GM23248 (cell line): Measurements from ENCODE around the gene INPP5A. TPM values are rescaled to one million over a fixed set of nuclear protein-coding genes. Genes with fewer than 3 reads are reported as not detected.
A peak's percentile ranks its signal among the peaks of the same experiment; 100 is the strongest.

Experiments used
- DNase-seq: peaks from one replicate; pipeline ENCODE4 v3.0.0-alpha.2; 2015
- H2AFZ ChIP-seq: fragments of 200-600 bp; sonication (generic); 2 replicates; pipeline ENCODE4 v1.6.1; 2016; ENCODE audit warnings: antibody characterized with exemption
- H3F3A ChIP-seq: fragments of 200-600 bp; sonication (generic); 2 replicates; pipeline ENCODE4 v1.6.1; 2016; ENCODE audit warnings: mild to moderate bottlenecking, antibody characterized with exemption, mixed run types; ENCODE audit not compliant: insufficient read depth
- H3K27ac ChIP-seq: fragments of 200-600 bp; sonication (generic); 2 replicates; pipeline ENCODE4 v1.5.1; 2016; ENCODE audit warnings: mild to moderate bottlenecking
- H3K27me3 ChIP-seq: fragments of 200-600 bp; sonication (generic); replicated peaks from 2 replicates; pipeline ENCODE4 v1.6.1; 2016; ENCODE audit warnings: mild to moderate bottlenecking; ENCODE audit not compliant: insufficient read depth
- H3K36me3 ChIP-seq: fragments of 200-600 bp; sonication (generic); 2 replicates; pipeline ENCODE4 v1.6.1; 2016; ENCODE audit warnings: low read depth, mild to moderate bottlenecking
- H3K4me1 ChIP-seq: fragments of 200-600 bp; sonication (generic); 2 replicates; pipeline ENCODE4 v1.6.1; 2016; ENCODE audit warnings: mild to moderate bottlenecking; ENCODE audit not compliant: insufficient read depth
- H3K4me2 ChIP-seq: fragments of 200-600 bp; sonication (generic); one replicate; pipeline ENCODE4 v1.6.1; 2016; ENCODE audit warnings: mild to moderate bottlenecking; ENCODE audit not compliant: unreplicated experiment
- H3K4me3 ChIP-seq: fragments of 200-600 bp; sonication (generic); 2 replicates; pipeline ENCODE4 v1.5.1; 2016; ENCODE audit warnings: mild to moderate bottlenecking
- H3K79me2 ChIP-seq: fragments of 200-600 bp; sonication (generic); 2 replicates; pipeline ENCODE4 v1.6.1; 2016; ENCODE audit warnings: mild to moderate bottlenecking; ENCODE audit not compliant: insufficient read depth
- H3K9ac ChIP-seq: fragments of 200-600 bp; sonication (generic); 2 replicates; pipeline ENCODE4 v1.6.1; 2016; ENCODE audit warnings: mild to moderate bottlenecking
- H3K9me2 ChIP-seq: fragments of 200-600 bp; sonication (generic); 2 replicates; pipeline ENCODE4 v1.6.1; 2016; ENCODE audit warnings: mixed run types, mild to moderate bottlenecking, moderate library complexity; ENCODE audit not compliant: insufficient read depth
- H3K9me3 ChIP-seq: fragments of 200-600 bp; sonication (generic); one replicate; pipeline ENCODE4 v1.6.1; 2017; ENCODE audit warnings: low read depth
- H4K20me1 ChIP-seq: fragments of 200-600 bp; sonication (generic); 2 replicates; pipeline ENCODE4 v1.6.0; 2016; ENCODE audit not compliant: insufficient read depth
- EZH2 ChIP-seq: fragments of 200-600 bp; sonication (generic); IDR thresholded peaks from 2 replicates; pipeline ENCODE4 v1.6.1; 2018; ENCODE audit warnings: antibody characterized with exemption, mild to moderate bottlenecking; ENCODE audit not compliant: insufficient read depth, poor library complexity, severe bottlenecking
- EZH2phosphoT487 ChIP-seq: fragments of 200-600 bp; sonication (generic); IDR thresholded peaks from 2 replicates; pipeline ENCODE4 v1.6.1; 2018; ENCODE audit warnings: antibody characterized with exemption, moderate library complexity, mild to moderate bottlenecking, low read depth; ENCODE audit not compliant: insufficient read depth
- WGBS, 2 experiments: methylation state at CpG; one replicate each; pipeline ENCODE4 v1.1.6; 2015 to 2017; ENCODE audit warnings: low lambda C conversion rate in 2 of 2, low coverage in 1 of 2; ENCODE audit errors: missing lambda C conversion rate in 2 of 2; 5-methylcytosine and 5-hydroxymethylcytosine counted together
- in situ Hi-C: fragments of 300-500 bp; cut with MboI; formaldehyde crosslinking; loops from 2 replicates; pipeline ENCODE4 v1.15.0; 2020
- polyA plus RNA-seq: library from polyadenylated mRNA; unstranded; fragments of >200 nt; fragmentation: Nextera tagmentation; extraction: Ambion mirVana; gene quantifications from 2 replicates; pipeline ENCODE4 v1.2.1, GENCODE V29; 2016
- total RNA-seq: library from RNA; depleted of rRNA; stranded (reverse); fragments of >200 nt; shearing (Covaris generic); gene quantifications from 2 replicates; pipeline ENCODE4 v1.2.3, GENCODE V29; 2014

INPP5A gene
- total and polyA plus RNA-seq, 2 experiments from 2014 or later: 2.3 to 35.2 TPM

DNA sequence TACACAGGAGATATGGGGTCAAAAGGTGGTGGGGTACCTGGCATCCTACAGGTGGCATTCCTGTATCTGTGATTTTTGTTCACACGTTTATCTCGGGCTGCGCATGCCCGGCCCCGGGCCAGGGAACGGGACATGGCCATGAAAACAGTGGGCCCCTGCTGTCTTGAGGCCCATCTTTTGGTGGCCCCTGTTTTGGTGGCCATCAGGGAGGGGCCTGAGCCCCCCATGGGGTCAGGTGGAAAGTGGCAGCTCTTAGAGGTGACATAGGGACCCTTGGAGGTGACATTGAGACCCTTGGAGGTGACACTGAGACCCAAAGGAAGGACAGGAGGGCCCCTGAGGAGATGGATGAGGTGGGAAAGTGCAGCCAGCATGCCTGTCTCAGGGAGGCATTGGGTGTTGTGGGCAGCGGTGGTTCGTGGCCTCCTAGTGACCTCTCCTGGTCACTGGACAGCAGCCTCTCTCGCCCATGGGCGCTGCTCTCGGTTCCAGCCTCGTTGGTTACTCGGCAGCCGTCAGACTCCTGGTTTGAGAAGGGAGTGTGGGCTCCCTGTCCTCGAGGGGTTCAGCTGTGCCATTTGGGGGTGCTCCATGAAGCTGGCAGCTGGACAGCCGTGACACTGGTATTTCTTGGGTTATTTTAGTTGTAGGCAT, 39.9 kb downstream of the INPP5A start:
- DNase-seq: peak; percentile 13
- peaks cover 3% of the 10 kb centered on the region; the same call in 1 of the 2 replicates for H3F3A ChIP-seq
- H3K4me2 ChIP-seq: no peak overlapping the region
- peaks cover 2% of the 10 kb centered on the region; the same call in 1 of the 2 replicates for H3K4me1 ChIP-seq
- in situ Hi-C loops: no loop called here
- no peak overlapping the region for H3K9ac ChIP-seq
- no peaks in the 10 kb centered on the region for H3K36me3 ChIP-seq
- no peaks in the 10 kb centered on the region for H4K20me1 ChIP-seq
- no peaks in the 10 kb centered on the region for H3K9me3 ChIP-seq
- WGBS, 2 experiments: 91 to 92% methylated on average over 16 of the region's 16 CpGs
- H3K27ac ChIP-seq: no peak overlapping the region
- no peaks in the 10 kb centered on the region for H3K9me2 ChIP-seq
- H2AFZ ChIP-seq: no peak overlapping the region
- TF ChIP-seq EZH2phosphoT487 (no peak), EZH2 (no peak)
- no peaks in the 10 kb centered on the region for H3K27me3 ChIP-seq
- H3K79me2 ChIP-seq: peaks cover 69% of the 10 kb centered on the region
- no peak overlapping the region for H3K4me3 ChIP-seq

GRCh38 chr10:132578287-132578951, 40.8 kb downstream of the INPP5A start:
- H2AFZ ChIP-seq: no peak overlapping the region
- H4K20me1 ChIP-seq: peaks cover 3% of the 10 kb centered on the region
- peaks cover 69% of the 10 kb centered on the region for H3K79me2 ChIP-seq
- H3K36me3 ChIP-seq: no peaks in the 10 kb centered on the region
- H3K9ac ChIP-seq: no peak overlapping the region
- no peak for DNase-seq
- H3K9me2 ChIP-seq: no peaks in the 10 kb centered on the region
- no peak overlapping the region for H3K4me2 ChIP-seq
- in situ Hi-C loops: no loop called here
- TF ChIP-seq EZH2 (no peak), EZH2phosphoT487 (no peak)
- H3K27ac ChIP-seq: no peak overlapping the region
- no peaks in the 10 kb centered on the region for H3K9me3 ChIP-seq
- no peaks in the 10 kb centered on the region for H3K27me3 ChIP-seq
- no peaks in the 10 kb centered on the region for H3F3A ChIP-seq
- no peaks in the 10 kb centered on the region for H3K4me1 ChIP-seq
- 86 to 87% methylated on average over 14 to 19 of the region's 19 CpGs for WGBS, 2 experiments
- no peak overlapping the region for H3K4me3 ChIP-seq

- in situ Hi-C loops: no loop called here
- H3F3A ChIP-seq: no peaks in the 10 kb centered on the region
- H3K36me3 ChIP-seq: no peaks in the 10 kb centered on the region
- 83 to 91% methylated on average over 20 to 29 of the region's 29 CpGs for WGBS, 2 experiments
- TF ChIP-seq EZH2phosphoT487: no peak
- TF ChIP-seq EZH2: no peak
- H3K9ac ChIP-seq: no peak overlapping the region
- H4K20me1 ChIP-seq: peaks cover 6% of the 10 kb centered on the region
- no peaks in the 10 kb centered on the region for H3K27me3 ChIP-seq
- H3K79me2 ChIP-seq: peaks cover 72% of the 10 kb centered on the region
- no peak overlapping the region for H3K4me2 ChIP-seq
- H3K4me3 ChIP-seq: no peak overlapping the region
- H3K9me3 ChIP-seq: no peaks in the 10 kb centered on the region
- H2AFZ ChIP-seq: no peak overlapping the region
- no peak overlapping the region for H3K27ac ChIP-seq
- H3K4me1 ChIP-seq: no peaks in the 10 kb centered on the region
- no peak for DNase-seq
- no peaks in the 10 kb centered on the region for H3K9me2 ChIP-seq
These were observed 41.7 kb downstream of the INPP5A start for GRCh38 chr10:132579027-132579859.

- Histone ChIP-seq H3K79me2 (peaks cover 72% of the 10 kb centered on the region), H3K4me2 (no peak overlapping the region), H3K9me2 (no peaks in the 10 kb centered on the region), H3K27me3 (no peaks in the 10 kb centered on the region), H3K9ac (no peak overlapping the region), H3K4me1 (no peaks in the 10 kb centered on the region), H3K4me3 (no peak overlapping the region), H3K27ac (no peak overlapping the region), H3K36me3 (no peaks in the 10 kb centered on the region), H2AFZ (no peak overlapping the region), H3K9me3 (no peaks in the 10 kb centered on the region), H3F3A (no peaks in the 10 kb centered on the region), H4K20me1 (peaks cover 6% of the 10 kb centered on the region)
- no peak for DNase-seq
- in situ Hi-C loops: no loop called here
- no peak for TF ChIP-seq EZH2phosphoT487
- 90 to 92% methylated on average over 5 of the region's 5 CpGs for WGBS, 2 experiments
These were observed 42.6 kb downstream of the INPP5A start for GRCh38 chr10:132580143-132580542.
